HEK293T (cell line): ENCODE results near the gene TRPV4.

Experiments used
- CTCF ChIA-PET: fragments of 350-600 bp; formaldehyde crosslinking; extraction: SDS; loops from one replicate; lab custom pipeline; 2021; ENCODE audit warnings: antibody characterized with exemption, inconsistent platforms; lab: Yijun Ruan, JAX
- POLR2A ChIA-PET: fragments of 350-600 bp; formaldehyde crosslinking; extraction: SDS; loops from one replicate; lab custom pipeline; 2020; ENCODE audit warnings: antibody characterized with exemption, inconsistent platforms; lab: Yijun Ruan, JAX
- DNase-seq: peaks from one replicate; pipeline ENCODE4 v3.0.0; 2012; ENCODE audit warnings: mixed read lengths; ENCODE audit errors: extremely low spot score
- ARNT ChIP-seq: fragments of 450-650 bp; IDR thresholded peaks from 2 replicates; pipeline ENCODE4 v1.6.1; 2017; ENCODE audit warnings: mild to moderate bottlenecking
- BHLHE40 ChIP-seq: fragments of 450-650 bp; IDR thresholded peaks from 2 replicates; pipeline ENCODE4 v1.6.1; 2016; ENCODE audit warnings: mild to moderate bottlenecking, moderate library complexity, borderline replicate concordance
- CTBP1 ChIP-seq: fragments of 450-650 bp; IDR thresholded peaks from 2 replicates; pipeline ENCODE4 v1.6.1; 2016; ENCODE audit warnings: borderline replicate concordance
- ELF4 ChIP-seq: fragments of 450-650 bp; IDR thresholded peaks from 2 replicates; pipeline ENCODE4 v1.6.1; 2017; ENCODE audit warnings: antibody characterized with exemption
- FOXA1 ChIP-seq: fragments of 450-650 bp; IDR thresholded peaks from 2 replicates; pipeline ENCODE4 v1.6.1; 2016; ENCODE audit warnings: mild to moderate bottlenecking
- FOXK2 ChIP-seq: fragments of 450-650 bp; IDR thresholded peaks from 2 replicates; pipeline ENCODE4 v1.6.1; 2016; ENCODE audit warnings: mild to moderate bottlenecking
- FOXM1 ChIP-seq: fragments of 450-650 bp; IDR thresholded peaks from 2 replicates; pipeline ENCODE4 v1.6.1; 2017; ENCODE audit warnings: mild to moderate bottlenecking, borderline replicate concordance
- HDGF ChIP-seq: fragments of 450-650 bp; IDR thresholded peaks from 2 replicates; pipeline ENCODE4 v1.6.1; 2017; ENCODE audit warnings: antibody characterized with exemption, borderline replicate concordance
- L3MBTL2 ChIP-seq: fragments of 450-650 bp; conservative IDR thresholded peaks from 2 replicates; pipeline ENCODE4 v1.6.1; 2016; ENCODE audit warnings: mild to moderate bottlenecking
- LEF1 ChIP-seq: fragments of 450-650 bp; IDR thresholded peaks from 2 replicates; pipeline ENCODE4 v1.6.1; 2017; ENCODE audit warnings: mild to moderate bottlenecking, borderline replicate concordance
- NFRKB ChIP-seq: fragments of 450-650 bp; IDR thresholded peaks from 2 replicates; pipeline ENCODE4 v1.6.1; 2016; ENCODE audit warnings: mild to moderate bottlenecking, moderate library complexity
- SP1 ChIP-seq: fragments of 450-650 bp; IDR thresholded peaks from 2 replicates; pipeline ENCODE4 v1.6.1; 2017
- SUZ12 ChIP-seq: fragments of 450-650 bp; IDR thresholded peaks from 2 replicates; pipeline ENCODE4 v1.6.1; 2016; ENCODE audit warnings: mild to moderate bottlenecking
- TARDBP ChIP-seq: fragments of 450-650 bp; IDR thresholded peaks from 2 replicates; pipeline ENCODE4 v1.6.1; 2016
- ZNF384 ChIP-seq: fragments of 450-650 bp; IDR thresholded peaks from 2 replicates; pipeline ENCODE4 v1.6.1; 2016
- TF ChIP-seq, protein P1 (sequence below): fragments of 450-650 bp; IDR thresholded peaks from 2 replicates; pipeline ENCODE4 v1.6.1; 2016

The TRPV4 gene

DNA sequence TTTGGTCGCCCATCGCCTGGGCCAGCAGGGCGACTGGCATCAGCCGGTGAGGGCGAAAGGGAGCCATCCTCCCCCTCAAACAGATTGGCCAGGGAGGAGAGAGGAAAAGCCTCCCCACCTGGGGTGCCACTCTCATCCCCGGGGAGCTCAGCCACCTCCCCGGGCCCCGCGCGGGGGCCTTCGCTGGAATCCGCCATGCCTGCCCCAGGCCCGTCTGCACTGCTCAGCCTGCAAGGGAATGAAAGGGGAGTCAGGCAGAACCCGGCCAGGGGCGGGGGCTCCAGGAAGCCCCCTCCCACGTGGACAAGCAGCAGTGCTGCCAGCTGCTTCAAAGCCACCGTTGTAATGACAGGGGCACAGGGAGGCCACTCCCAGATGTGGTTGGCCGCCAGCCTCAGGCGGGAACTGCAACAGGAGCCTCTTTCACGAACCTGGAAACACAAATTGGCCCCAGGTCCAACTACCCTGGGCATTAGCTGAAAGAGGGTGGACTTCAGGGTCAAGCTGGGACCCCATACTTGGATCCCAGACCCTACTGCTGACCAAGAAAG, 18.5 kb downstream of the TRPV4 start:
- no peak for DNase-seq
- CTCF ChIA-PET: no interaction called here

DNA sequence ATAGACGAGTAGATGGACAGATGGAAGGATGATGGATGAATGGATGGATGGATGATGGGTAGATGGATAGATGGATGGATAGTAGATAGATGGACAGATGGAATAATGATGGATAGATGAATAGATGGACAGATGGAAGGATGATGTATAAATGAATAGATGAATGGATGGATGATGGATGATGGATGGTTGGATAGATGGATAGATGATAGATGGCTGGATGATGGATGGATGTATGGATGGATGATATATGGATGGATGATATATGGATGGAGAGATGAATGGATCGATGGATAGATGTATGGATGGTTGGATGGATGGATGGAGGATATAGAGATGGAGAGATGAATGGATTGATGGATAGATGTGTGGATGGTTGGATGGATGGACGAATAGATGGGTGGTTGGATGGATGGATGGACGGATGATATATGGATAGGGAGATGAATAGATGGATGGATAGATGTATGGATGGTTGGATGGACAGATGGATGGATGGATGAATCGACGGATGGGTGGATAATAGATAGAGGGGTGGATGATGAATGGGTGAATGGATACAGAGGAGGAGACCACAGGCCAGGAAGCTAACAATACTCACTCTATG, 19.3 kb downstream of the TRPV4 start:
- DNase-seq: no peak
- TF ChIP-seq BHLHE40 (no peak), LEF1 (no peak), TARDBP (no peak), L3MBTL2 (no peak), SP1 (no peak), CTBP1 (peak; percentile 43; the same call in 1 of the 2 replicates)
- TF ChIP-seq, protein P1, sequence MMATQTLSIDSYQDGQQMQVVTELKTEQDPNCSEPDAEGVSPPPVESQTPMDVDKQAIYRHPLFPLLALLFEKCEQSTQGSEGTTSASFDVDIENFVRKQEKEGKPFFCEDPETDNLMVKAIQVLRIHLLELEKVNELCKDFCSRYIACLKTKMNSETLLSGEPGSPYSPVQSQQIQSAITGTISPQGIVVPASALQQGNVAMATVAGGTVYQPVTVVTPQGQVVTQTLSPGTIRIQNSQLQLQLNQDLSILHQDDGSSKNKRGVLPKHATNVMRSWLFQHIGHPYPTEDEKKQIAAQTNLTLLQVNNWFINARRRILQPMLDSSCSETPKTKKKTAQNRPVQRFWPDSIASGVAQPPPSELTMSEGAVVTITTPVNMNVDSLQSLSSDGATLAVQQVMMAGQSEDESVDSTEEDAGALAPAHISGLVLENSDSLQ: peak; percentile 59
- ChIA-PET POLR2A (no interaction called here), CTCF (no interaction called here)

More for the DNA sequence above, 18.5 kb downstream of the TRPV4 start:
- POLR2A ChIA-PET: no interaction called here
- TF ChIP-seq BHLHE40: no peak
- no peak for TF ChIP-seq FOXM1
- no peak for TF ChIP-seq ZNF384
- TF ChIP-seq, protein P1: no peak
- no peak for TF ChIP-seq FOXK2
- no peak for TF ChIP-seq ELF4
- no peak for TF ChIP-seq L3MBTL2
- no peak for TF ChIP-seq SUZ12
- no peak for TF ChIP-seq HDGF
- no peak for TF ChIP-seq FOXA1
- no peak for TF ChIP-seq LEF1
- TF ChIP-seq TARDBP: no peak

DNA sequence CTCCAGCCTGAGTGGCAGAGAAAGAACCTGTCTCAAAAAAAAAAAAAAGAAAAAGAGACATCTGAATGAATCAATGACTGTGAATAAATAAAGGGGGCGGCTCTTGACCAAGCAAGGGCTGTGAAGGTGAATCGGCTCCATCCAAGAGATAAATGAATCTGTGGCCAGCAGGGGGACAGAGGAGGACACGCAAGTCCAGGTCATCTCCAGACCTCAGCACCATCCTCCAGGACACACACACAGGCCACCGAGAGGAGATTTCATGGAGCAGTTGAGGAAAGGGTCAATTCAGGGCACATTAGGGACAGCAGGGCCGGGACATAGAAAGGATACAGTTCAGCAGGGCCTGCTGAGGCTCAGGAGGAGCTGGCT, 21.6 kb downstream of the TRPV4 start:
- TF ChIP-seq ARNT (no peak), TARDBP (no peak), FOXK2 (no peak), L3MBTL2 (no peak), LEF1 (no peak), SUZ12 (no peak), ZNF384 (no peak), NFRKB (no peak), ELF4 (no peak), SP1 (no peak)
- TF ChIP-seq, protein P1: no peak
- POLR2A ChIA-PET: no interaction called here
- no peak for DNase-seq
- CTCF ChIA-PET: no interaction called here

DNA sequence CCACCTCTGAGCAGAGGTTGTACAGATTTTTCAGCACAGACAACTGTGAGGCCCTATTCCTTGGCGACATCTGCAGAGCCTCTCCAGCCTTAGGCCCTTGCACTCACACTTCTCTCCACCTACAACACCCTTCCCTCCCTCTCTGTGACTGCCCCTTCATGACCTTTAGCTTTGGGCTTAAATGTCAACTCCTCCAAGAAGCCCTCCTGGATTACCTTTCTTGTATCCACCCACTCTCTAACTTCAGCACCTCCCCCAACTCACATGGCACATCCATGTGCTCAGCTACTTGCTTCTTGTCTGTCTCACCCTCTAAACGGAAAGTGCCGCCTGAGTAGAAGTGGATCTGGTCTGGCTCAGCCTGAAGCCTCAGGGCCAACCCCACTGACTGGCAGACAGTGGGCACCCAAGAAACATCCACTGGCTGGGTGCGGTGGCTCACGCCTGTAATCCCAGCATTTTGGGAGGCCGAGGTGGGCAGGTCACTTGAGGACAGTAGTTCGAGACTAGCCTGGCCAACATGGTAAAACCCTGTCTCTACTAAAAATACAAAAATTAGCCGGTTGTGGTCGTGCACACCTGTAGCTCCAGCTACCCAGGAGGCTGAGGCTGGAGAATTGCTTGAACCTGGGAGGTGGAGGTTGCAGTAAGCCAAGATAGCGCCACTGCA, 22.1 kb downstream of the TRPV4 start:
- CTCF ChIA-PET: no interaction called here
- TF ChIP-seq SP1: no peak
- TF ChIP-seq NFRKB: no peak
- no peak for TF ChIP-seq BHLHE40
- TF ChIP-seq LEF1: no peak
- TF ChIP-seq FOXK2: no peak
- no peak for TF ChIP-seq TARDBP
- TF ChIP-seq ZNF384: no peak
- TF ChIP-seq, protein P1: no peak
- no peak for TF ChIP-seq CTBP1
- no peak for DNase-seq
- POLR2A ChIA-PET: no interaction called here

DNA sequence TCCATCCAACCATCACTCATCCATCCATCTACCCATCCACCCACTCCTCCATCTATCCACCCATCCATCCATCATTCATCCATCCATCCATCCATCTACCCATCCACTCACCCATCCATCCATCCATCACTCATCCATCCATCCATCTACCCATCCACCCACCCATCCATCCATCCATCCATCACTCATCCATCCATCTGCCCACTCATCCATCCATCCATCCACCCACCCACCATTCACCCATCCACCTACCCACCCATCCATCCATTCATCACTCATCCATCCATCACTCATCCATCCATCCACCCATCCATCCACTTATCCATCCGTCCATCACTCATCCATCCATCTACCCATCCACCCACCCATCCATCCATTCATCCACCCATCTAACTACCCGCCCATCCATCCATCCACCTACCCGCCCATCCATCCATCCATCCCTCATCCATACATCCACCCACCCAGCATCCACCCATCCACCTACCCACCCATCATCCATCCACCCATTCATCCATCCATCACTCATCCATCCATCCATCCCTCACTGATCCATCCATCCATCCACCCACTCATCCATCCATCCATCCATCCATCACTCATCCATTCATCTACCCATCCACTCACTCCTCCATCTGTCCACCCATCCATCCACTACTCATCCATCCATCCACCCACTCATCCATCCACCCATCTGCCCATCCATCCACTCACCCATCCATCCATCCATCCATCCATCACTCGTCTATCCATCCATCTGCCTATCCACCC, 24.1 kb downstream of the TRPV4 start:
- POLR2A ChIA-PET: no interaction called here
- CTCF ChIA-PET: no interaction called here

More for the DNA sequence above, 24.1 kb downstream of the TRPV4 start:
- no peak for DNase-seq
- TF ChIP-seq ARNT (no peak), SP1 (no peak), BHLHE40 (no peak), CTBP1 (no peak)
